CD14-positive monocyte (primary cell): ENCODE results near the gene WDR76. TPM values are rescaled to one million over a fixed set of nuclear protein-coding genes. Genes with fewer than 3 reads are reported as not detected.
A peak's percentile ranks its signal among the peaks of the same experiment; 100 is the strongest.

ENCODE experiments used
- DNase-seq, 3 donors: peaks; one replicate each; pipeline ENCODE4 v3.0.0-alpha.2; 2011 to 2022
- H2AFZ ChIP-seq: 2 replicates; pipeline ENCODE4 v1.6.0; 2012; ENCODE audit warnings: mild to moderate bottlenecking, low read depth, low read length, inconsistent platforms; ENCODE audit not compliant: insufficient read depth, poor library complexity, severe bottlenecking
- H3K27ac ChIP-seq, 2 donors: 1 replicate in 1 of 2; 2 replicates in 1 of 2; pipeline ENCODE4 v1.5.1; 2012 to 2013; ENCODE audit warnings: low read length in 2 of 2, control low read depth in 1 of 2, inconsistent platforms in 1 of 2, low read depth in 1 of 2, mild to moderate bottlenecking in 1 of 2
- H3K27me3 ChIP-seq, 2 donors: one replicate each; pipeline versions ENCODE4 v1.6.0 to v1.6.1; 2011 to 2013; ENCODE audit warnings: low read length in 2 of 2; ENCODE audit not compliant: control insufficient read depth in 2 of 2, insufficient read depth in 2 of 2
- H3K36me3 ChIP-seq, 2 donors: replicated peaks in 1 of 2; 1 replicate in 1 of 2; 2 replicates in 1 of 2; pipeline versions ENCODE4 v1.5.1 to v1.6.1; 2012 to 2013; ENCODE audit warnings: low read length in 2 of 2, control low read depth in 1 of 2, inconsistent platforms in 1 of 2, mild to moderate bottlenecking in 1 of 2; ENCODE audit not compliant: insufficient read depth in 2 of 2, control insufficient read depth in 1 of 2
- H3K4me1 ChIP-seq, 2 donors: 1 replicate in 1 of 2; 2 replicates in 1 of 2; pipeline versions ENCODE4 v1.5.1 to v1.6.1; 2012 to 2013; ENCODE audit warnings: low read length in 2 of 2, control low read depth in 1 of 2, inconsistent platforms in 1 of 2, mild to moderate bottlenecking in 1 of 2, moderate library complexity in 1 of 2; ENCODE audit not compliant: insufficient read depth in 2 of 2, control insufficient read depth in 1 of 2
- H3K4me2 ChIP-seq: replicated peaks from 2 replicates; pipeline ENCODE3; 2012; ENCODE audit warnings: low read length, moderate library complexity, mild to moderate bottlenecking; ENCODE audit not compliant: poor library complexity, severe bottlenecking; ENCODE audit errors: extremely low read depth
- H3K4me3 ChIP-seq, 3 experiments: fragments of 200-600 bp in 1 of 3; sonication (generic) in 1 of 3; replicated peaks in 1 of 3; 1 replicate in 2 of 3; 2 replicates in 1 of 3; pipeline ENCODE4 v1.5.1; 2011 to 2013; ENCODE audit warnings: low read length in 3 of 3, mild to moderate bottlenecking in 3 of 3, control low read depth in 2 of 3, low read depth in 2 of 3, inconsistent platforms in 1 of 3, moderate library complexity in 1 of 3
- H3K79me2 ChIP-seq: 2 replicates; pipeline ENCODE4 v1.6.0; 2012; ENCODE audit warnings: mild to moderate bottlenecking, control low read depth, inconsistent platforms, low read length, moderate library complexity; ENCODE audit not compliant: insufficient read depth
- H3K9ac ChIP-seq: 2 replicates; pipeline ENCODE4 v1.6.0; 2017; ENCODE audit warnings: low read length, mild to moderate bottlenecking; ENCODE audit not compliant: insufficient read depth, poor library complexity, severe bottlenecking
- H3K9me3 ChIP-seq, 2 donors: replicated peaks in 1 of 2; 1 replicate in 1 of 2; 2 replicates in 1 of 2; pipeline versions ENCODE4 v1.5.1 to v1.6.1; 2012 to 2013; ENCODE audit warnings: low read length in 2 of 2, control low read depth in 1 of 2; ENCODE audit not compliant: control insufficient read depth in 1 of 2, insufficient read depth in 1 of 2
- H4K20me1 ChIP-seq: 2 replicates; pipeline ENCODE4 v1.6.0; 2012; ENCODE audit warnings: mild to moderate bottlenecking, low read length, control low read depth, moderate library complexity; ENCODE audit not compliant: insufficient read depth
- H3K27ac Mint-ChIP-seq, 7 donors: one replicate each; pipeline ENCODE4 v1.8.0; 2020; ENCODE audit warnings: mild to moderate bottlenecking in 7 of 7, mixed read lengths in 7 of 7, moderate library complexity in 6 of 7, inconsistent platforms in 2 of 7
- H3K27me3 Mint-ChIP-seq, 3 donors: one replicate each; pipeline ENCODE4 v1.8.0; 2021 to 2022; ENCODE audit warnings: low read depth in 3 of 3, mild to moderate bottlenecking in 3 of 3, mixed read lengths in 3 of 3, moderate library complexity in 3 of 3, inconsistent platforms in 1 of 3
- H3K36me3 Mint-ChIP-seq, 2 donors: one replicate each; pipeline ENCODE4 v1.8.0; 2020; ENCODE audit warnings: mixed read lengths in 2 of 2, inconsistent platforms in 1 of 2, mild to moderate bottlenecking in 1 of 2
- H3K4me1 Mint-ChIP-seq: one replicate; pipeline ENCODE4 v1.8.0; 2020; ENCODE audit warnings: mild to moderate bottlenecking, mixed read lengths
- H3K4me3 Mint-ChIP-seq, 2 donors: one replicate each; pipeline ENCODE4 v1.8.0; 2020; ENCODE audit warnings: mild to moderate bottlenecking in 2 of 2, mixed read lengths in 2 of 2, moderate library complexity in 1 of 2
- H3K9me3 Mint-ChIP-seq, 7 donors: one replicate each; pipeline ENCODE4 v1.8.0; 2020 to 2022; ENCODE audit warnings: mixed read lengths in 7 of 7, mild to moderate bottlenecking in 6 of 7, moderate library complexity in 6 of 7, inconsistent platforms in 2 of 7
- WGBS: methylation state at CpG from one replicate; pipeline ENCODE4 v1.1.5; 2013; ENCODE audit warnings: missing lambda C conversion rate; ENCODE audit not compliant: insufficient coverage; 5-methylcytosine and 5-hydroxymethylcytosine counted together
- intact Hi-C, 2 donors: fragments of 100-400 bp; cut with micrococcal nuclease; formaldehyde crosslinking; loops; one replicate each; pipeline versions ENCODE4 v1.15.0 to v1.15.1; 2023
- polyA plus RNA-seq, 3 donors: library from polyadenylated mRNA; depleted of rRNA in 1 of 3; unstranded in 2 of 3; stranded (reverse) in 1 of 3; fragments of 300-500 nt in 2 of 3; fragments of >200 nt in 1 of 3; fragmentation: Illumina TruSeq in 2 of 3; gene quantifications; 1 replicate in 2 of 3; 2 replicates in 1 of 3; pipeline ENCODE4 v1.2.3, GENCODE V29; 2012 to 2021
- TF ChIP-seq, protein P1 (sequence below): fragments of 200-600 bp; IDR thresholded peaks from one replicate; pipeline ENCODE4 v1.8.0; 2022; ENCODE audit warnings: antibody characterized with exemption, mild to moderate bottlenecking

Gene WDR76
- polyA plus RNA-seq, 3 donors, result 0.32 to 0.91 (median 0.40) TPM

DNA sequence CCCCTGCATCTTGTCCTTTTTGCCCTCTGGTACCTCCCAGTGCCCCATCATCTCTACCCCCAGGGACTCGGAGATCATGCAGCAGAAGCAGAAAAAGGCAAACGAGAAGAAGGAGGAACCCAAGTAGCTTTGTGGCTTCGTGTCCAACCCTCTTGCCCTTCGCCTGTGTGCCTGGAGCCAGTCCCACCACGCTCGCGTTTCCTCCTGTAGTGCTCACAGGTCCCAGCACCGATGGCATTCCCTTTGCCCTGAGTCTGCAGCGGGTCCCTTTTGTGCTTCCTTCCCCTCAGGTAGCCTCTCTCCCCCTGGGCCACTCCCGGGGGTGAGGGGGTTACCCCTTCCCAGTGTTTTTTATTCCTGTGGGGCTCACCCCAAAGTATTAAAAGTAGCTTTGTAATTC lies 33.2 kb upstream of the WDR76 start:
- Mint-ChIP-seq H3K36me3 (peaks cover 41 to 44% of the 10 kb centered on the region in 2 donors), H3K9me3 (no peaks in the 10 kb centered on the region), H3K27me3 (peaks cover 0 to 1% (median 0%) of the 10 kb centered on the region in 3 donors), H3K4me3 (peak overlapping the region; percentile 95), H3K27ac (peak overlapping the region; percentile 98 to 100 (median 99)), H3K4me1 (peaks cover 47% of the 10 kb centered on the region)
- intact Hi-C loops, result loop anchor here (5.0 kb wide), 2 partner anchors 34 to 46 kb away; partner anchors contain the start of genes WDR76 (in 2 of the 2) and PDIA3 (in 1 of the 2)
- WGBS, result 28% methylated on average over 3 of the region's 10 CpGs
- peak overlapping the region; percentile 100 for H3K9ac ChIP-seq
- peak overlapping the region; percentile 95 for H3K4me2 ChIP-seq
- DNase-seq, result no peak
- H2AFZ ChIP-seq, result no peak overlapping the region
- H3K36me3 ChIP-seq, result peaks cover 27 to 44% of the 10 kb centered on the region in 2 donors
- peaks cover 39% of the 10 kb centered on the region for H4K20me1 ChIP-seq
- peaks cover 21 to 34% of the 10 kb centered on the region in 2 donors for H3K4me1 ChIP-seq
- H3K4me3 ChIP-seq, result peak overlapping the region; percentile 83 to 100 (median 100)
- TF ChIP-seq, protein P1, sequence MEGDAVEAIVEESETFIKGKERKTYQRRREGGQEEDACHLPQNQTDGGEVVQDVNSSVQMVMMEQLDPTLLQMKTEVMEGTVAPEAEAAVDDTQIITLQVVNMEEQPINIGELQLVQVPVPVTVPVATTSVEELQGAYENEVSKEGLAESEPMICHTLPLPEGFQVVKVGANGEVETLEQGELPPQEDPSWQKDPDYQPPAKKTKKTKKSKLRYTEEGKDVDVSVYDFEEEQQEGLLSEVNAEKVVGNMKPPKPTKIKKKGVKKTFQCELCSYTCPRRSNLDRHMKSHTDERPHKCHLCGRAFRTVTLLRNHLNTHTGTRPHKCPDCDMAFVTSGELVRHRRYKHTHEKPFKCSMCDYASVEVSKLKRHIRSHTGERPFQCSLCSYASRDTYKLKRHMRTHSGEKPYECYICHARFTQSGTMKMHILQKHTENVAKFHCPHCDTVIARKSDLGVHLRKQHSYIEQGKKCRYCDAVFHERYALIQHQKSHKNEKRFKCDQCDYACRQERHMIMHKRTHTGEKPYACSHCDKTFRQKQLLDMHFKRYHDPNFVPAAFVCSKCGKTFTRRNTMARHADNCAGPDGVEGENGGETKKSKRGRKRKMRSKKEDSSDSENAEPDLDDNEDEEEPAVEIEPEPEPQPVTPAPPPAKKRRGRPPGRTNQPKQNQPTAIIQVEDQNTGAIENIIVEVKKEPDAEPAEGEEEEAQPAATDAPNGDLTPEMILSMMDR, result no peak
- H3K9me3 ChIP-seq, result no peaks in the 10 kb centered on the region
- no peaks in the 10 kb centered on the region for H3K27me3 ChIP-seq
- H3K79me2 ChIP-seq, result peaks cover 40% of the 10 kb centered on the region
- H3K27ac ChIP-seq, result peak overlapping the region; percentile 98 to 100

DNA sequence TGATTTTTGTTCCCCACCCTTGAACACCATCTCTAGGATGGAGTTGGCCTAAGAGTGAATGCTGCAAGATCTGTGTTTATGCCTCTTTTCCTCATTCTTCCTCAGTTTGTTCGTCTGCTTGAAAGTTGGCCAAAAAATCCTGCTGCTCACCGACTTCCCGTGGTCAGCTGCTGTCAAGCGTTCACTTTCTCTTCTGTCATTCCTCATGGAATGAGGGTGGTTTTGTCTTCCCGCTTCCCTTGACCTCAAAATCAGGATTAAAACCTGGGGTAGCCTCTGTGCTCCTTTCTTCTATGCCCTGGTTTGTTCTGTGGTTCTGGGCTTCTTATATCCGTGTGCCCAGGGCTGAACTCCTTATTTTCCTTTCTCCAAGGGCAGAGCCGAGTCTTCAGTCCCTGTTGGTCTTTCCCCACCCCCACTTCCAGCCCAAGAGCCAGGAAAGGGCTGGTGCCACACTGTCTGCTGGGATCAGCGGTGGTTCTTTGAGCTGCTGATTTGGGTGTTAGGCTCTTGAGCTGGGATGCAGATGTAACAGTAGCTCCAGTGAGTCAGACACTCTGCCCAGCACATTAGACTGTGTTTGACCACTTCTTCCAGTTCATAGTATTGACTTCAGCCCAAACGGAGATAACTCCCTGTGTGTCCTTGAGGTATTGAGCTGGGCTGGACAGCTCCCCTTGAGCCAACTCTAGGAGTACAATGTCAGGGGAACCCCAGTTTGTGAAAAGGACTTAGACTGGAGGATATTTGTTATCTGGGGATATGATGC lies 32.3 kb upstream of the WDR76 start:
- Histone ChIP-seq H3K27me3 (no peaks in the 10 kb centered on the region), H4K20me1 (peaks cover 39% of the 10 kb centered on the region), H3K27ac (peak overlapping the region; percentile 23 to 100), H3K36me3 (peaks cover 34 to 52% of the 10 kb centered on the region in 2 donors), H3K79me2 (peaks cover 40% of the 10 kb centered on the region), H3K4me1 (peaks cover 21 to 41% of the 10 kb centered on the region in 2 donors), H2AFZ (no peak overlapping the region), H3K4me3 (peak overlapping the region in 1 of 3 experiments; percentile 100), H3K9ac (no peak overlapping the region), H3K4me2 (peak overlapping the region; percentile 95), H3K9me3 (no peaks in the 10 kb centered on the region)
- Mint-ChIP-seq H3K9me3 (no peaks in the 10 kb centered on the region), H3K36me3 (peaks cover 49 to 52% of the 10 kb centered on the region in 2 donors), H3K27ac (peak overlapping the region in 6 of 7 donors; percentile 90 to 100 (median 99)), H3K4me1 (peaks cover 53% of the 10 kb centered on the region), H3K27me3 (peaks cover 0 to 1% (median 0%) of the 10 kb centered on the region in 3 donors), H3K4me3 (no peak overlapping the region)
- no peak for DNase-seq
- WGBS, result 100% methylated on average over 3 of the region's 9 CpGs
- TF ChIP-seq, protein P1, result no peak
- intact Hi-C loops, result loop anchor here (5.0 kb wide), 2 partner anchors 33 to 47 kb away; partner anchors contain the start of genes WDR76 (in 2 of the 2) and PDIA3 (in 1 of the 2)
